PC-9 (cell line): ENCODE data around the gene BCHE. TPM values are rescaled to one million over a fixed set of nuclear protein-coding genes. Genes with fewer than 3 reads are reported as not detected.
A peak's percentile ranks its signal among the peaks of the same experiment; 100 is the strongest.

ENCODE experiments used
- Bru-seq: library from RNA; stranded (reverse); fragments of 400-500 nt; gene quantifications from one replicate; lab custom pipeline; 2021; lab: Mats Ljungman, UMichigan
- BruChase-seq, 2 experiments: library from RNA; stranded (reverse); fragments of 400-500 nt; gene quantifications; one replicate each; lab custom pipeline; 2021; lab: Mats Ljungman, UMichigan
- BruUV-seq: library from RNA; stranded (reverse); fragments of 400-500 nt; replicated peaks from 2 replicates; lab custom pipeline; 2021; lab: Mats Ljungman, UMichigan
- CTCF ChIA-PET: fragments of 300-600 bp; sonication (Branson Sonifier 250); formaldehyde crosslinking; loops from one replicate; lab custom pipeline; 2022; ENCODE audit warnings: antibody characterized with exemption; lab: Charles Lee
- POLR2A ChIA-PET: fragments of 300-600 bp; sonication (Branson Sonifier 250); formaldehyde crosslinking; loops from one replicate; lab custom pipeline; 2022; ENCODE audit warnings: antibody characterized with exemption; ENCODE audit not compliant: unreplicated experiment; lab: Charles Lee
- DNase-seq, 2 experiments: peaks; one replicate each; pipeline versions ENCODE4 v3.0.0 to v3.0.0-alpha.2; 2015 to 2022; ENCODE audit warnings: mixed read lengths in 1 of 2
- H2AFZ ChIP-seq: fragments of 200-600 bp; sonication (generic); 2 replicates; pipeline ENCODE4 v1.8.1; 2017; ENCODE audit warnings: antibody characterized with exemption
- H3F3A ChIP-seq: fragments of 200-600 bp; sonication (generic); 2 replicates; pipeline ENCODE4 v1.8.1; 2017; ENCODE audit warnings: antibody characterized with exemption, mild to moderate bottlenecking, low read depth; ENCODE audit not compliant: insufficient read depth
- H3K27ac ChIP-seq: fragments of 200-600 bp; sonication (generic); 2 replicates; pipeline ENCODE4 v1.6.1; 2016; ENCODE audit warnings: mixed run types
- H3K27me3 ChIP-seq: fragments of 200-600 bp; sonication (generic); 2 replicates; pipeline ENCODE4 v1.6.1; 2016; ENCODE audit warnings: low read depth, mixed run types; ENCODE audit not compliant: insufficient read depth
- H3K36me3 ChIP-seq: fragments of 200-600 bp; sonication (generic); 2 replicates; pipeline ENCODE4 v1.6.1; 2016; ENCODE audit warnings: low read depth, mixed run types
- H3K4me1 ChIP-seq: fragments of 200-600 bp; sonication (generic); replicated peaks from 2 replicates; pipeline ENCODE4 v1.6.1; 2016; ENCODE audit warnings: mixed run types; ENCODE audit not compliant: insufficient read depth
- H3K4me2 ChIP-seq: fragments of 200-600 bp; sonication (generic); 2 replicates; pipeline ENCODE4 v1.6.1; 2017; ENCODE audit warnings: mixed run types
- H3K4me3 ChIP-seq: fragments of 200-600 bp; sonication (generic); 2 replicates; pipeline ENCODE4 v1.6.1; 2016; ENCODE audit warnings: mixed run types
- H3K79me2 ChIP-seq: fragments of 200-600 bp; sonication (generic); 2 replicates; pipeline ENCODE4 v1.6.1; 2017; ENCODE audit warnings: low read depth, mixed run types
- H3K9me2 ChIP-seq: fragments of 200-600 bp; sonication (generic); 2 replicates; pipeline ENCODE4 v1.8.1; 2017; ENCODE audit warnings: mild to moderate bottlenecking; ENCODE audit not compliant: insufficient read depth
- H3K9me3 ChIP-seq: fragments of 200-600 bp; sonication (generic); 2 replicates; pipeline ENCODE4 v1.8.1; 2016; ENCODE audit warnings: low read depth; ENCODE audit not compliant: insufficient read depth
- H4K20me1 ChIP-seq: fragments of 200-600 bp; sonication (generic); 2 replicates; pipeline ENCODE4 v1.8.1; 2017; ENCODE audit not compliant: insufficient read depth
- CTCF ChIP-seq: fragments of 200-600 bp; sonication (generic); conservative IDR thresholded peaks from 2 replicates; pipeline ENCODE4 v1.6.1; 2017; ENCODE audit warnings: mixed run types, antibody characterized with exemption, mild to moderate bottlenecking, moderate library complexity
- EZH2 ChIP-seq: fragments of 200-600 bp; sonication (generic); IDR thresholded peaks from 2 replicates; pipeline ENCODE4 v1.8.0; 2017; ENCODE audit warnings: antibody characterized with exemption, low read depth
- intact Hi-C: fragments of 100-400 bp; cut with micrococcal nuclease; formaldehyde crosslinking; loops from one replicate; pipeline ENCODE4 v1.10.0; 2022; ENCODE audit not compliant: unreplicated experiment
- long read RNA-seq: library from polyadenylated mRNA; stranded (forward); transcript quantifications from one replicate; pipeline ENCODE4 v2.0.0, GENCODE V29; 2022
- total RNA-seq: library from RNA; stranded (reverse); gene quantifications from 2 replicates; pipeline ENCODE4 v1.2.3, GENCODE V29; 2021

Gene BCHE
- total RNA-seq (not detected in 2 replicates), Bru-seq, nascent RNA (percentile 3 among the genes with signal in this experiment), BruChase-seq, experiment 1, labeled RNA remaining after a 2-hour chase (percentile 3 among the genes with signal in this experiment), BruChase-seq, experiment 2, labeled RNA remaining after a 6-hour chase (not detected)
- long read RNA-seq = 0 reads

GRCh38 chr3:165837058-165837525 is at the start of gene BCHE:
Gene BCHE, minus strand, starts transcription at chr3:165837423. Its CDS starts 6,390 bp downstream, at chr3:165831033.
- ChIA-PET POLR2A (no interaction called here), CTCF (no interaction called here)
- no peaks in the 10 kb centered on the region for H3K4me1 ChIP-seq
- H3K9me3 ChIP-seq = no peaks in the 10 kb centered on the region
- intact Hi-C loops = no loop called here
- H2AFZ ChIP-seq = peak within 1 kb of the TSS; percentile 62; the same call in 1 of the 2 replicates
- H3K79me2 ChIP-seq = no peaks in the 10 kb centered on the region
- BruUV-seq = no TSS peak
- no peak for DNase-seq
- H3K36me3 ChIP-seq = no peaks in the 10 kb centered on the region
- TF ChIP-seq CTCF (no peak), EZH2 (no peak)
- H3K9me2 ChIP-seq = no peaks in the 10 kb centered on the region
- H3K4me3 ChIP-seq = no peak within 1 kb of the TSS
- H3K4me2 ChIP-seq = no peak within 1 kb of the TSS
- H3K27me3 ChIP-seq = no peaks in the 10 kb centered on the region
- no peaks in the 10 kb centered on the region for H3F3A ChIP-seq
- no peak within 1 kb of the TSS for H3K27ac ChIP-seq
- H4K20me1 ChIP-seq = no peaks in the 10 kb centered on the region

GRCh38 chr3:165885558-165886270 is 48.5 kb upstream of the BCHE start:
- Histone ChIP-seq H3K9me2 (0 out of 2 replicates have a peak, but pooled peaks cover 3% of the 10 kb centered on the region), H2AFZ (no peak overlapping the region), H3K27me3 (no peaks in the 10 kb centered on the region), H3K36me3 (no peaks in the 10 kb centered on the region), H3K4me2 (no peak overlapping the region), H3K4me3 (no peak overlapping the region), H3K27ac (no peak overlapping the region), H3K4me1 (no peaks in the 10 kb centered on the region), H3K79me2 (no peaks in the 10 kb centered on the region), H3F3A (no peaks in the 10 kb centered on the region), H3K9me3 (no peaks in the 10 kb centered on the region; the same call in 1 of the 2 replicates), H4K20me1 (no peaks in the 10 kb centered on the region)
- no peak for DNase-seq
- POLR2A ChIA-PET = interaction anchor here (0.7 kb wide), 1 partner anchor 1465 kb away, joined by 12 read pairs; no protein-coding TSS in a partner anchor
- TF ChIP-seq EZH2 (no peak), CTCF (no peak)
- no TSS peak for BruUV-seq
- intact Hi-C loops = no loop called here
- CTCF ChIA-PET = interaction anchor here (1.2 kb wide), 1 partner anchor 11 kb away, joined by 3 read pairs; no protein-coding TSS in a partner anchor

- POLR2A ChIA-PET = no interaction called here
- no TSS peak for BruUV-seq
- H3K9me2 ChIP-seq = 0 out of 2 replicates have a peak, but pooled peaks cover 3% of the 10 kb centered on the region
- H3K79me2 ChIP-seq = no peaks in the 10 kb centered on the region
- H3K36me3 ChIP-seq = no peaks in the 10 kb centered on the region
- no peaks in the 10 kb centered on the region for H4K20me1 ChIP-seq
- H3K9me3 ChIP-seq = no peaks in the 10 kb centered on the region; the same call in 1 of the 2 replicates
- intact Hi-C loops = no loop called here
- CTCF ChIA-PET = interaction anchor here (1.0 kb wide), 1 partner anchor 10 kb away, joined by 5 read pairs; no protein-coding TSS in a partner anchor
- no peaks in the 10 kb centered on the region for H3K4me1 ChIP-seq
- H3K27ac ChIP-seq = no peak overlapping the region
- DNase-seq = no peak
- H3K4me3 ChIP-seq = no peak overlapping the region
- TF ChIP-seq EZH2 (no peak), CTCF (no peak)
- H3K4me2 ChIP-seq = no peak overlapping the region
- no peaks in the 10 kb centered on the region for H3K27me3 ChIP-seq
- no peaks in the 10 kb centered on the region for H3F3A ChIP-seq
- no peak overlapping the region for H2AFZ ChIP-seq
These were observed 47.3 kb upstream of the BCHE start for GRCh38 chr3:165884518-165884917.
